HepG2 (cell line): ENCODE data around the gene ABHD15. TPM values are rescaled to one million over a fixed set of nuclear protein-coding genes. Genes with fewer than 3 reads are reported as not detected.

Experiments used
- ATAC-seq: fragments of 200-7000 bp; cut with Tn5 transposase; 3 replicates; pipeline ENCODE4 v1.9.1; 2020; ENCODE audit warnings: mild to moderate bottlenecking, moderate library complexity
- BruUV-seq: library from RNA; stranded (reverse); fragments of 400-500 nt; replicated peaks from 2 replicates; lab custom pipeline; 2021; lab: Mats Ljungman, UMichigan
- CTCF ChIA-PET: fragments of 300-600 bp; formaldehyde crosslinking; extraction: SDS; loops from one replicate; lab custom pipeline; 2021; ENCODE audit warnings: low total read pairs, inconsistent platforms, low intra/inter-chr PET ratio; lab: Yijun Ruan, JAX
- POLR2A ChIA-PET: fragments of 350-600 bp; sonication (Branson Sonifier 250); formaldehyde crosslinking; loops from one replicate; lab custom pipeline; 2020; ENCODE audit warnings: antibody characterized with exemption, inconsistent platforms; lab: Yijun Ruan, JAX
- DNase-seq: peaks from one replicate; pipeline ENCODE4 v3.0.0-alpha.2; 2015; ENCODE audit warnings: low spot score
- FAIRE-seq: peaks from 3 replicates; lab custom pipeline; 2011; peaks lifted over from hg19 to GRCh38; lab: Jason Lieb, UNC
- H2AFZ ChIP-seq: one replicate; pipeline ENCODE4 v1.6.1; 2011; ENCODE audit warnings: low read length, inconsistent platforms
- H3K27ac ChIP-seq: fragments of 300-600 bp; 3 replicates; pipeline ENCODE4 v1.8.0; 2011; ENCODE audit warnings: mixed run types, mild to moderate bottlenecking, mixed read lengths, low read length, inconsistent platforms; ENCODE audit not compliant: insufficient read depth; ENCODE audit errors: extremely low read length
- H3K27me3 ChIP-seq, 2 experiments: fragments of 200-600 bp in 1 of 2; 2 replicates in 1 of 2; 3 replicates in 1 of 2; pipeline versions ENCODE4 v1.6.0 to v1.8.0; 2011; ENCODE audit warnings: low read length in 2 of 2, mild to moderate bottlenecking in 2 of 2, moderate library complexity in 2 of 2, inconsistent platforms in 1 of 2; ENCODE audit not compliant: insufficient read depth in 2 of 2, control insufficient read depth in 1 of 2
- H3K36me3 ChIP-seq, 2 experiments: fragments of 200-600 bp in 1 of 2; replicated peaks in 1 of 2; 2 replicates in 1 of 2; 3 replicates in 1 of 2; pipeline versions ENCODE4 v1.5.1 to v1.8.0; 2011; ENCODE audit warnings: low read length in 2 of 2, inconsistent platforms in 1 of 2; ENCODE audit not compliant: insufficient read depth in 2 of 2, control insufficient read depth in 1 of 2
- H3K4me1 ChIP-seq: 2 replicates; pipeline ENCODE4 v1.5.1; 2012; ENCODE audit warnings: low read length, inconsistent platforms; ENCODE audit not compliant: insufficient read depth
- H3K4me2 ChIP-seq: 2 replicates; pipeline ENCODE4 v1.6.0; 2011; ENCODE audit warnings: low read depth, low read length, inconsistent platforms
- H3K4me3 ChIP-seq, 3 experiments: fragments of 200-600 bp in 1 of 3; sonication (generic), shearing (Covaris generic) in 1 of 3; replicated peaks in 1 of 3; 2 replicates each; pipeline ENCODE4 v1.5.1; 2011 to 2016; ENCODE audit warnings: low read length in 3 of 3, inconsistent platforms in 2 of 3, low read depth in 2 of 3, mild to moderate bottlenecking in 2 of 3, control low read depth in 1 of 3, mixed read lengths in 1 of 3; ENCODE audit not compliant: insufficient read depth in 1 of 3
- H3K79me2 ChIP-seq: one replicate; pipeline ENCODE4 v1.6.1; 2011; ENCODE audit warnings: low read length, inconsistent platforms; ENCODE audit not compliant: insufficient read depth
- H3K9ac ChIP-seq: 2 replicates; pipeline ENCODE4 v1.6.0; 2011; ENCODE audit warnings: mild to moderate bottlenecking, low read depth, low read length, inconsistent platforms; ENCODE audit not compliant: insufficient read depth
- H3K9me3 ChIP-seq: 2 replicates; pipeline ENCODE4 v1.5.1; 2012; ENCODE audit warnings: mild to moderate bottlenecking, low read length
- H4K20me1 ChIP-seq: 2 replicates; pipeline ENCODE4 v1.6.0; 2011; ENCODE audit warnings: inconsistent platforms, mild to moderate bottlenecking, low read length, moderate library complexity; ENCODE audit not compliant: insufficient read depth
- EED ChIP-seq: sonication (generic); formaldehyde crosslinking; IDR thresholded peaks from 2 replicates; pipeline ENCODE4 v1.5.0; 2020; ENCODE audit warnings: mild to moderate bottlenecking, missing genetic modification reagents
- MEIS2 ChIP-seq: sonication (generic); formaldehyde crosslinking; IDR thresholded peaks from 2 replicates; pipeline ENCODE4 v1.9.0; 2021; ENCODE audit warnings: mild to moderate bottlenecking, missing genetic modification reagents
- RXRA ChIP-seq: sonication (generic); formaldehyde crosslinking; IDR thresholded peaks from 2 replicates; pipeline ENCODE4 v1.5.1; 2020; ENCODE audit warnings: missing genetic modification reagents
- SUZ12 ChIP-seq: fragments of 150-350 bp; IDR thresholded peaks from 2 replicates; pipeline ENCODE4 v1.6.1; 2014; ENCODE audit warnings: low read depth, low read length
- WGBS: methylation state at CpG from one replicate; pipeline ENCODE4 v1.1.6; 2017; ENCODE audit warnings: low lambda C conversion rate; 5-methylcytosine and 5-hydroxymethylcytosine counted together
- in situ Hi-C: cut with HindIII; loops from 2 replicates; pipeline ENCODE4 v1.10.0; 2017; ENCODE audit warnings: low pct_unique_long_range_greater_than_20kb; ENCODE audit not compliant: extremely low pct_ligation_motif_present
- intact Hi-C: fragments of 100-400 bp; cut with micrococcal nuclease; formaldehyde crosslinking; loops from one replicate; pipeline ENCODE4 v1.10.0; 2022; ENCODE audit not compliant: unreplicated experiment
- polyA plus RNA-seq, 8 experiments: library from polyadenylated mRNA; depleted of rRNA in 3 of 8; stranded (reverse) in 7 of 8; unstranded in 1 of 8; fragments of >200 nt; fragmentation: Illumina TruSeq in 4 of 8; extraction: Trizol in 4 of 8; gene quantifications; 2 replicates each; pipeline versions ENCODE4 v1.2.1 to v1.2.3, GENCODE V29; 2011 to 2016; ENCODE audit warnings: low read depth in 4 of 8, missing spikeins in 1 of 8, mixed read lengths in 1 of 8; ENCODE audit not compliant: insufficient read depth in 1 of 8
- total RNA-seq, 5 experiments: library from RNA; depleted of rRNA; stranded (reverse); fragments of >200 nt; fragmentation: Illumina TruSeq; extraction: Trizol; gene quantifications; 2 replicates each; pipeline ENCODE4 v1.2.3, GENCODE V29; 2016; ENCODE audit warnings: low read depth in 1 of 5
- TF ChIP-seq, protein P1 (sequence below): sonication (generic); formaldehyde crosslinking; IDR thresholded peaks from 2 replicates; pipeline ENCODE4 v1.4.0; 2020; ENCODE audit warnings: missing genetic modification reagents
- TF ChIP-seq, protein P2 (sequence below): fragments of 450-650 bp; IDR thresholded peaks from 2 replicates; pipeline ENCODE4 v1.6.1; 2016

Gene ABHD15
- total and polyA plus RNA-seq, 2 of the 13 experiments (the other 11 are each of a cell fraction or from before 2014, with no cell fraction given): 2.4 to 7.7 TPM

DNA sequence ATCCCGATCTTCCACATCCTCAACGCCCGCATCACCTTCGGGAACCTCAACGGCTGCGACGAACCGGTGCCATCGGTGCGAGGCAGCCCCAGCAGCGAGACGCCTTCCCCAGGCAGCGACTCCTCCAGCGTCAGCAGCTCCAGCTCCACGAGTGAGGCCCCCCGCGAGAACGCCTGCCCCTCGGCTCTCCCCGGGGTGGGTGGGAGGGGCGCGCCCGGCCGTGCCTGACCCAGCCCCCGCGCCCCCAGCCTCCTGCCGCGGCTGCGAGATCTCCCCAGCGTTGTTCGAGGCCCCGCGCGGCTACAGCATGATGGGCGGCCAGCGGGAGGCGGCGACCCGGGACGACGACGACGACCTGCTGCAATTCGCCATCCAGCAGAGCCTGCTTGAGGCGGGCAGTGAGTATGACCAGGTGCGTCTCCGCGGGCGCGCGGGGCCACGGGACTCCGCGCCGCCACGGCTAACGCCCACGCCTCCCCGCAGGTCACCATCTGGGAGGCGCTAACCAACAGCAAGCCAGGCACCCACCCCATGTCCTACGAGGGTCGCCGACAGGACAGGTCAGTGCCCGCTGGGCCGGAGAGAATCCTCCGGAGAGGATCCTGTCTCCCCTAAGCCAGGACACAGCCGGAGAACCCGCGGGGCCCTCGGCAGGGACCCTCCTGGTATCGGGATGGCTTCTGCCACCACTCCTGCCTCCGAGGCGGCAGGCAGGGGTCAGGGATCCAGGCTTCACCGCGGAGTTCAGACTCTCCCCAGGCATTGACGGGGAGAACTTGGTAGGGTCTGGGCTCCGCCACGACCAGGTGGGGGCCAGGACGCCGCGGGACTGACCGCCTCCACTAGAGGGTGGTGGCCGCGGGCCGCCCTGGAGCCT is 45.8 kb upstream of the ABHD15 start:
- Histone ChIP-seq H3K27ac (no peak overlapping the region), H2AFZ (no peak overlapping the region), H3K36me3 (no peaks in the 10 kb centered on the region), H3K9me3 (no peaks in the 10 kb centered on the region), H4K20me1 (no peaks in the 10 kb centered on the region), H3K79me2 (no peaks in the 10 kb centered on the region), H3K4me2 (peak overlapping the region; percentile 97), H3K4me1 (peaks cover 49% of the 10 kb centered on the region), H3K9ac (no peak overlapping the region), H3K27me3 (peaks cover 4 to 39% of the 10 kb centered on the region in 2 experiments; a peak in 4 of 5 replicates), H3K4me3 (peak overlapping the region in 2 of 3 experiments; percentile 43 to 75; a peak in 2 of 6 replicates)
- ChIA-PET POLR2A (interaction anchor here (1.0 to 1.1 kb wide), 2 partner anchors 21 to 45 kb away, joined by 3 read pairs; no protein-coding TSS in a partner anchor), CTCF (interaction anchor here (2.3 kb wide), 1 partner anchor 33 kb away, joined by 13 read pairs; no protein-coding TSS in a partner anchor)
- DNase-seq: no peak
- 94% methylated on average over 34 of the region's 85 CpGs for WGBS
- in situ Hi-C loops: no loop called here
- no TSS peak for BruUV-seq
- no peak for FAIRE-seq
- intact Hi-C loops: no loop called here
- TF ChIP-seq SUZ12 (no peak), EED (no peak), RXRA (CRISPR knock-in tag) (0 out of 2 replicates have a peak, but pooled peaks have one; percentile 3)
- TF ChIP-seq, protein P1, sequence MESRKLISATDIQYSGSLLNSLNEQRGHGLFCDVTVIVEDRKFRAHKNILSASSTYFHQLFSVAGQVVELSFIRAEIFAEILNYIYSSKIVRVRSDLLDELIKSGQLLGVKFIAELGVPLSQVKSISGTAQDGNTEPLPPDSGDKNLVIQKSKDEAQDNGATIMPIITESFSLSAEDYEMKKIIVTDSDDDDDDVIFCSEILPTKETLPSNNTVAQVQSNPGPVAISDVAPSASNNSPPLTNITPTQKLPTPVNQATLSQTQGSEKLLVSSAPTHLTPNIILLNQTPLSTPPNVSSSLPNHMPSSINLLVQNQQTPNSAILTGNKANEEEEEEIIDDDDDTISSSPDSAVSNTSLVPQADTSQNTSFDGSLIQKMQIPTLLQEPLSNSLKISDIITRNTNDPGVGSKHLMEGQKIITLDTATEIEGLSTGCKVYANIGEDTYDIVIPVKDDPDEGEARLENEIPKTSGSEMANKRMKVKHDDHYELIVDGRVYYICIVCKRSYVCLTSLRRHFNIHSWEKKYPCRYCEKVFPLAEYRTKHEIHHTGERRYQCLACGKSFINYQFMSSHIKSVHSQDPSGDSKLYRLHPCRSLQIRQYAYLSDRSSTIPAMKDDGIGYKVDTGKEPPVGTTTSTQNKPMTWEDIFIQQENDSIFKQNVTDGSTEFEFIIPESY (CRISPR knock-in tag): peak; percentile 98
- no peak for ATAC-seq

DNA sequence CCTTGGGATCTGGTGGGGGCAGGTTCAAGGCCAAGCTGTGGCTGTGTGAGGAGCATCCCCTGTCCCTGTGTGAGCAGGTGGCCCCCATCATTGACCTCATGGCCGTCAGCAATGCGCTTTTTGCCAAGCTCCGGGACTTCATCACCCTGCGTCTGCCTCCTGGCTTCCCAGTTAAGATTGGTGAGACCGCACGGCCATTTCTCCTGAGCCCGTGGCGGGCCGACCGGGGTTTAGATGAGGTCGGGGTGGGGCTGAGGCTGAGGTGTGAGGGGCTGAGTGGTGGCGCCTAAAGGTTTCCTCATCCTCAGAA is 45.2 kb upstream of the ABHD15 start:
- DNase-seq: no peak
- WGBS: 84% methylated on average over 12 of the region's 12 CpGs
- H3K9me3 ChIP-seq: no peaks in the 10 kb centered on the region
- no peak overlapping the region for H2AFZ ChIP-seq
- POLR2A ChIA-PET: no interaction called here
- BruUV-seq: no TSS peak
- no peak for TF ChIP-seq MEIS2 (CRISPR knock-in tag)
- TF ChIP-seq, protein P2, sequence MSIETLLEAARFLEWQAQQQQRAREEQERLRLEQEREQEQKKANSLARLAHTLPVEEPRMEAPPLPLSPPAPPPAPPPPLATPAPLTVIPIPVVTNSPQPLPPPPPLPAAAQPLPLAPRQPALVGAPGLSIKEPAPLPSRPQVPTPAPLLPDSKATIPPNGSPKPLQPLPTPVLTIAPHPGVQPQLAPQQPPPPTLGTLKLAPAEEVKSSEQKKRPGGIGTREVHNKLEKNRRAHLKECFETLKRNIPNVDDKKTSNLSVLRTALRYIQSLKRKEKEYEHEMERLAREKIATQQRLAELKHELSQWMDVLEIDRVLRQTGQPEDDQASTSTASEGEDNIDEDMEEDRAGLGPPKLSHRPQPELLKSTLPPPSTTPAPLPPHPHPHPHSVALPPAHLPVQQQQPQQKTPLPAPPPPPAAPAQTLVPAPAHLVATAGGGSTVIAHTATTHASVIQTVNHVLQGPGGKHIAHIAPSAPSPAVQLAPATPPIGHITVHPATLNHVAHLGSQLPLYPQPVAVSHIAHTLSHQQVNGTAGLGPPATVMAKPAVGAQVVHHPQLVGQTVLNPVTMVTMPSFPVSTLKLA: peak; percentile 82
- H3K4me2 ChIP-seq: no peak overlapping the region
- FAIRE-seq: no peak
- intact Hi-C loops: no loop called here
- no peak overlapping the region for H3K27ac ChIP-seq
- peaks cover 44% of the 10 kb centered on the region for H3K4me1 ChIP-seq
- H3K79me2 ChIP-seq: no peaks in the 10 kb centered on the region
- CTCF ChIA-PET: no interaction called here
- H3K27me3 ChIP-seq: peaks cover 6 to 33% of the 10 kb centered on the region in 2 experiments
- no peaks in the 10 kb centered on the region for H4K20me1 ChIP-seq
- in situ Hi-C loops: no loop called here
- H3K9ac ChIP-seq: no peak overlapping the region
- ATAC-seq: no peak
- H3K4me3 ChIP-seq: no peak overlapping the region
- H3K36me3 ChIP-seq: no peaks in the 10 kb centered on the region
